ENCODE measurements around the gene ABCC12.
"Not testable (repeated sequence)": the region's sequence is repeated elsewhere in the genome, so short reads cannot be mapped to it uniquely, and the experiment has no call there.

The ABCC12 gene

GRCh38 chr16:48169896-48170295, 14.1 kb upstream of the ABCC12 start:
- TF ChIP-seq GABPA (IDR thresholded peaks at IDR 0.05; ENCODE audit: low read depth), result no peak
- TF ChIP-seq POLR2AphosphoS5 (IDR thresholded peaks at IDR 0.05; ENCODE audit: low read depth), result 0 out of 2 replicates have a peak, but pooled peaks have one; percentile 22
- Histone ChIP-seq H3K27me3 (ENCODE audit: insufficient read depth, poor library complexity, severe bottlenecking) (no peaks in the 10 kb centered on the region), H3K4me3 (replicated peaks; ENCODE audit: insufficient read depth, low read length) (no peak overlapping the region), H3K27ac (replicated peaks) (no peak overlapping the region)
- DNase-seq (ENCODE audit: low read depth in 1 of 2, low spot score in 1 of 2), result peak in 1 of 2 experiments; percentile 57

- H3K27me3 ChIP-seq (ENCODE audit: insufficient read depth, poor library complexity, severe bottlenecking), result no peaks in the 10 kb centered on the region
- no peak overlapping the region for H3K4me3 ChIP-seq (replicated peaks; ENCODE audit: insufficient read depth, low read length)
- no peak overlapping the region for H3K27ac ChIP-seq (replicated peaks)
- TF ChIP-seq REST (IDR thresholded peaks at IDR 0.05; ENCODE audit: insufficient replicate concordance, low read depth), result no peak
- peak; percentile 87 for TF ChIP-seq SPI1 (IDR thresholded peaks at IDR 0.05; ENCODE audit: borderline replicate concordance, low read depth)
- peak in 1 of 2 experiments; percentile 42 for DNase-seq (ENCODE audit: low read depth in 1 of 2, low spot score in 1 of 2)
Observed at GRCh38 chr16:48168075-48168474, 12.3 kb upstream of the ABCC12 start.

GRCh38 chr16:48166617-48167016, 10.8 kb upstream of the ABCC12 start:
- not testable (repeated sequence) for DNase-seq (ENCODE audit: low read depth in 1 of 2, low spot score in 1 of 2)

GRCh38 chr16:48165961-48166578, 10.3 kb upstream of the ABCC12 start:
- no peak for DNase-seq (ENCODE audit: low read depth in 1 of 2, low spot score in 1 of 2)
- H3K27ac ChIP-seq (replicated peaks), result no peak overlapping the region
- H3K4me3 ChIP-seq (replicated peaks; ENCODE audit: insufficient read depth, low read length), result no peak overlapping the region
- no peak for TF ChIP-seq REST (IDR thresholded peaks at IDR 0.05; ENCODE audit: insufficient replicate concordance, low read depth)
- no peak for TF ChIP-seq SPI1 (IDR thresholded peaks at IDR 0.05; ENCODE audit: borderline replicate concordance, low read depth)
- TF ChIP-seq CTCF (IDR thresholded peaks at IDR 0.05; ENCODE audit: insufficient read depth, low read length), result no peak
- no peak for TF ChIP-seq GABPA (IDR thresholded peaks at IDR 0.05; ENCODE audit: low read depth)
- TF ChIP-seq POLR2AphosphoS5 (IDR thresholded peaks at IDR 0.05; ENCODE audit: low read depth), result no peak
- H3K27me3 ChIP-seq (ENCODE audit: insufficient read depth, poor library complexity, severe bottlenecking), result no peaks in the 10 kb centered on the region

More at GRCh38 chr16:48166617-48167016, 10.8 kb upstream of the ABCC12 start:
- not testable (repeated sequence) for H3K27me3 ChIP-seq (ENCODE audit: insufficient read depth, poor library complexity, severe bottlenecking); H3K4me3 ChIP-seq (replicated peaks; ENCODE audit: insufficient read depth, low read length); H3K27ac ChIP-seq (replicated peaks)

GRCh38 chr16:48164907-48165715, 9.3 kb upstream of the ABCC12 start:
- no peak for TF ChIP-seq SPI1 (IDR thresholded peaks at IDR 0.05; ENCODE audit: borderline replicate concordance, low read depth)
- peak; percentile 70 for TF ChIP-seq CTCF (IDR thresholded peaks at IDR 0.05; ENCODE audit: insufficient read depth, low read length)
- no peak for TF ChIP-seq REST (IDR thresholded peaks at IDR 0.05; ENCODE audit: insufficient replicate concordance, low read depth)
- TF ChIP-seq GABPA (IDR thresholded peaks at IDR 0.05; ENCODE audit: low read depth), result no peak
- Histone ChIP-seq H3K4me3 (replicated peaks; ENCODE audit: insufficient read depth, low read length) (no peak overlapping the region), H3K27ac (replicated peaks) (no peak overlapping the region), H3K27me3 (ENCODE audit: insufficient read depth, poor library complexity, severe bottlenecking) (no peaks in the 10 kb centered on the region)
- peak; percentile 51 to 61 for DNase-seq (ENCODE audit: low read depth in 1 of 2, low spot score in 1 of 2)
